Left renal pelvis (tissue), 4 donors: ENCODE data around the gene ZGRF1. TPM values are rescaled to one million over a fixed set of nuclear protein-coding genes. Genes with fewer than 3 reads are reported as not detected.
"Not testable (repeated sequence)": the region's sequence is repeated elsewhere in the genome, so short reads cannot be mapped to it uniquely, and the experiment has no call there.

Experiments
- DNase-seq, 4 donors: peaks; one replicate each; pipeline ENCODE4 v3.0.0-alpha.2; 2013; ENCODE audit warnings: low read depth in 4 of 4, low spot score in 3 of 4
- polyA plus RNA-seq, 4 donors: library from polyadenylated mRNA; unstranded; fragments of 120-200 nt; gene quantifications; one replicate each; pipeline ENCODE4 v1.2.1, GENCODE V29; 2013; ENCODE audit not compliant: insufficient read length in 4 of 4

The ZGRF1 gene
- polyA plus RNA-seq, 4 donors, result 12.4 to 16.8 (median 15.0) TPM

- DNase-seq, result no peak
Observed at GRCh38 chr4:112645541-112646329, 9.0 kb upstream of the ZGRF1 start.

- not testable (repeated sequence) for DNase-seq
Observed at GRCh38 chr4:112644595-112645535, 8.2 kb upstream of the ZGRF1 start.

GRCh38 chr4:112642526-112642925 lies 5.8 kb upstream of the ZGRF1 start:
- no peak for DNase-seq

DNA sequence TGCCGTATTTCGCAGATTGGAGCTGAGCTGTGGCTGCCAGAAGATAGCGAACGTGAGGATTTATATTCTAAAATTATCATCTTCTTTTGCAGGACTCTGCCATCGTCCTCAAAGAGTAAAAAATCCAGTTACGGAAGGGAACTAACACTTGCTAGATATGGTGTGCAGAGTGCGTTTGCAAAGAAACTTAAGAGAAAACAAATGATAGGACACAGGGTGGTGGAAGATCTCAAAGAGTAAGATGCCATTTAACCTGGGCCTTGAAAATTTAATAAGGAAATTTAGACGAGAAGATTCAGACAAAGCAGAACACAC lies 800 bp upstream of the ZGRF1 start:
- no peak for DNase-seq

DNA sequence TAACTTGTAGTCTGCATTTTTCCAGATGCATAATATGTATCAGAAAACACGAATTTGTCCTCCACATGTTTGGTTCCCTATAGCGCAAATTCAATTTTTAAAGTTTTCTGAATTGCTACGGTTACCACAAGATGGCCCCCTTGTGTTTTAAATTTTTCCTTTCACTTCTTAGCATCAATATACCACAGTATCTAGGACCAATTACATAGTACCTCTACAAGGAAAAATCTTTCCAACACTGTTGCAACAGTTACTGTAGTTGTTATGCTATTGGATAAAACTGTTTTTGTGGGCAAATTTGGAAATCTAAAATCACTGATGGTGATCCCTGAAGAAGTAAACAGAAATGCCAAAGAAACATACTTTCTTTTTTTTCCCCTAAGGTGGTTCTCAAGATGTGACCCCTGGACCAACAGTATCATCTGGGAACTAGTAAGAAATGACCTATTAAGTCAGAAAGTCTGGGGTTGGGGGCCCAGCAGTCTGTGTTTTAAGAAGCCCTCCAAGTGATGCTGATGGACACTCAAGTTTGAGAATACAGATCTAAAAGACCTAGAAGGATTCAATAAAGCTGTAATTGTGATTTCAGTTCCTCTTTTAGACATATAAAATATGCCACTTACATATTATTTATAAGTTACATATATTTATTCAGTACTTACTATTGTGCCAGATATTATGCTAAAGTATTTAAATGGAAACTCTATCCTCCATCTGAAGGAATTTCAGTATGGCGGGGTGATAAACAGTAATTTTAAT lies 3.1 kb downstream of the ZGRF1 start:
- DNase-seq, result peak in 1 of 4 donors; percentile 11

- DNase-seq, result no peak
Observed at GRCh38 chr4:112626228-112626627, 10.5 kb downstream of the ZGRF1 start.

DNA sequence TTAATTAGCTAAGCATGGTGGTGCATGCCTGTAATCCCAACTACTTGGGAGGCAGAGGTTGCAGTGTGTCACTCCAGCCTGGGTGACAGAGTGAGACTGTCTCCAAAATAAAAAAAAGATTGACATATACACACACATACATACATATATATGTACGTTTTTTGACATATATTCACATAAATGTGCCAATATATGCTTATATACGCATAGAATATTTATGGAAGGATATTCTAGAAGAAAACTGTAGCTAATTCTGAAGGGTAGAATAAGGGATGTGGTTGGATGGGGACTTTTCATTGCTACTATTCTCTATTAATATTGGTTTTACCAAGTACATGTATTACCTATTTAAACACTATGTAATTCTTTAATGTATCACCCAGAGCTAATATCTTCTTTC lies 19.7 kb downstream of the ZGRF1 start:
- DNase-seq, result no peak

- DNase-seq, result not testable (repeated sequence)
Observed at GRCh38 chr4:112612814-112613213, 23.9 kb downstream of the ZGRF1 start.

GRCh38 chr4:112604589-112604988 lies 32.1 kb downstream of the ZGRF1 start:
- DNase-seq, result peak; percentile 14 to 33 (median 26)

DNA sequence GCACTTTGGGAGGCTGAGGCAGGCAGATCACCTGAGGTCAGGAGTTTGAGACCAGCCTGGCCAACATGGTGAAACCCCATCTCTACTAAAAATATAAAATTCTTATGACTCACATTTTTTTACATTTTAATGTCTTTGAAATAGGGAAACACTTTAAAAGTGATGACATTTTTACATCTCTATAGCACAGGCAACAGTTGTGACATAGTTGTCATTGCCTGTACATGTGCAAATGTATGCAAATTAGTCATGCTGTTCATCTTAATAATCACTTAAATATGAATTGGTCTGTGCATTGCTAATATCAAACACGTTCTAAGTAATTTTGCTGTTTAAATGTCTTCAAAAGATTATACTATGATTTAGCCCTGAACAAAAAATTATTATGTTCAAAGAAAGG lies 41.7 kb downstream of the ZGRF1 start:
- DNase-seq, result no peak

DNA sequence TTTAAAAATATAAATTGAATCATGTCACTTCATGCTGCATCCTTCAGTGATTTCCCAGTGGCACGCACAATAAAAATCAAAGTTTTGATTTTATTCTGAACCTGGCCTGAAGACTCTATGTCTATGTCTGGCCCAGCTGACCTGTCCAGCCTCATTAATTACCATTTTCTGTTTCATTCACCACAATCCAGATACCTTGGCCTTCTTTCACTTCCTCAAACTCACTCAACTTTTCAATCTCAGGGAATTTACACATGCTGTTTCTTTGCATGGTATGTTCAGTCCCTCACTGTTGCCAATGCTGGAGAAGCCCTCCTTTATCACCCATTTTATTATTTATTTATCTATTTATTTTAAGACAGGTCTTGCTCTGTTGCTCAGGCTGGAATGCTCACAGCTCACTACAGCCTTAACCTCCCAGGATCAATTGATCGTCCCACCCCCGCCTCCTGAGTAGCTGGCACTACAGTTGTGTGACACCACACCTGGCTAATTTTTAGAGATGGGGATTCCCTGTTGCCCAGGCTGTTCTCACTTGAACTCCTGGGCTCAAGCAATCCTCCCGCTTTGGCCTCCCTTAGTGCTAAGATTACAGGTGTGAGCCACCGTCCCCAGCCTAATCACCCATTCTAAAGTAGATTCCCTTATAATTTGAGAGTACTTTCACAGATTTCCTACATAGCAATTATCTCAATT lies 43.1 kb downstream of the ZGRF1 start:
- DNase-seq, result no peak

- no peak for DNase-seq
Observed at GRCh38 chr4:112592717-112593116, 44.0 kb downstream of the ZGRF1 start.

- no peak for DNase-seq
Observed at GRCh38 chr4:112591593-112591992, 45.1 kb downstream of the ZGRF1 start.

GRCh38 chr4:112589206-112589605 lies 47.5 kb downstream of the ZGRF1 start:
- no peak for DNase-seq

DNA sequence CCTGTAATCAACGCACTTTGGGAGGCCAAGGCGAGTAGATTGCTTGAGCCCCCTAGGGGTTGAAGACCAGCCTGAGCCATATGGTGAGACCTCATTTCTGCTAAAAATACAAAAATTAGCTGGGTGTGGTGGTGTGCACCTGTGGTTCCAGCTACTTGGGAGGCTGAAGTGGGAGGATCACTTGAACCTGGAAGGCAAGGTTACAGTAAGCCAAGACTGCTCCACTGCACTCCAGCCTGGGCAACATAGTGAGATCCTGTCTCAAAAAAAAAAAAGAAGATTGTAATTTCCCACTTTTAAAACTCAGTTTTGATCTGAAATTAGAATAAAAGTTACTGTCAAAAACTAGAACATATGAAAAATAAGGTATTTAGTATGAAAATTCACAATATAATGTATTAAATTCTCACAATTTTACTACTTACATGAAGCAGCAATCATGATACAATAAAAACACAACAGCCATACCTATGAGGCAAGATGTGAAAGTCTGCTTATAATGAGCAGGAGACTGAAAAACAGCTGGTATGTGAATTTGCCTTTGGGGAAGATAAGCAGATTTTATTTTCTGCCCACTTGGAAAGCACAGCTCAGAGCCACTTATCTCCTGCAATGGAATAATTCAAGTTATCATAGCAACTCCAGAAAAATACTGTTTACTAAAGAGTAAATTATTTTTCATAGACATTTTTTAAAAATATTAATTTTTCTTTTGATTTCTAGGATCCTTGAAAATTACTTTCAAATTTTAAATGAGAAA lies 50.6 kb downstream of the ZGRF1 start:
- DNase-seq, result no peak

- DNase-seq, result no peak
Observed at GRCh38 chr4:112567536-112567935, 69.2 kb downstream of the ZGRF1 start.

GRCh38 chr4:112564706-112565270 lies 71.9 kb downstream of the ZGRF1 start:
- no peak for DNase-seq

GRCh38 chr4:112563431-112564200 lies 73.1 kb downstream of the ZGRF1 start:
- DNase-seq, result no peak
